Neural crest cell (in vitro differentiated cells): ENCODE results near the gene AP5B1. TPM values are rescaled to one million over a fixed set of nuclear protein-coding genes. Genes with fewer than 3 reads are reported as not detected.
A peak's percentile ranks its signal among the peaks of the same experiment; 100 is the strongest.

Experiments used
- DNase-seq: peaks from one replicate; pipeline ENCODE4 v3.0.0; 2021; ENCODE audit warnings: low read depth, mixed read lengths, low spot score
- H3K27ac Mint-ChIP-seq: one replicate; pipeline ENCODE4 v1.8.0; 2021; ENCODE audit warnings: mild to moderate bottlenecking, mixed read lengths; ENCODE audit not compliant: unreplicated experiment
- H3K27me3 Mint-ChIP-seq: 2 replicates; pipeline ENCODE4 v1.8.0; 2021; ENCODE audit warnings: low read depth, mild to moderate bottlenecking, mixed read lengths
- H3K36me3 Mint-ChIP-seq: 2 replicates; pipeline ENCODE4 v1.8.0; 2021; ENCODE audit warnings: low read depth, mild to moderate bottlenecking, mixed read lengths
- H3K4me1 Mint-ChIP-seq: 2 replicates; pipeline ENCODE4 v1.8.0; 2021; ENCODE audit warnings: mixed read lengths
- H3K4me3 Mint-ChIP-seq: one replicate; pipeline ENCODE4 v1.8.0; 2021; ENCODE audit warnings: mild to moderate bottlenecking, mixed read lengths
- H3K9me3 Mint-ChIP-seq: 2 replicates; pipeline ENCODE4 v1.8.0; 2021; ENCODE audit warnings: mixed read lengths
- CTCF ChIP-seq: fragments of 200-600 bp; sonication (generic); conservative IDR thresholded peaks from 2 replicates; pipeline ENCODE4 v1.5.0; 2021; ENCODE audit warnings: antibody characterized with exemption, mild to moderate bottlenecking
- total RNA-seq: library from RNA; stranded (reverse); gene quantifications from 2 replicates; pipeline ENCODE4 v1.2.1, GENCODE V29; 2021

The AP5B1 gene
- total RNA-seq, 1 donor from 2014 or later = 10.8 TPM

- peak; percentile 77 for DNase-seq
- H3K4me3 Mint-ChIP-seq = peak overlapping the region; percentile 85
- H3K9me3 Mint-ChIP-seq = no peaks in the 10 kb centered on the region
- H3K27ac Mint-ChIP-seq = no peak overlapping the region
- peak; percentile 97 for TF ChIP-seq CTCF
- peaks cover 8% of the 10 kb centered on the region for H3K4me1 Mint-ChIP-seq
- H3K27me3 Mint-ChIP-seq = peaks cover 30% of the 10 kb centered on the region
- H3K36me3 Mint-ChIP-seq = no peaks in the 10 kb centered on the region
Measured at GRCh38 chr11:65779919-65780769, 632 bp downstream of the AP5B1 start.

- H3K27ac Mint-ChIP-seq = no peak overlapping the region
- H3K9me3 Mint-ChIP-seq = no peaks in the 10 kb centered on the region
- H3K36me3 Mint-ChIP-seq = no peaks in the 10 kb centered on the region
- no peak for TF ChIP-seq CTCF
- no peak overlapping the region for H3K4me3 Mint-ChIP-seq
- H3K27me3 Mint-ChIP-seq = peaks cover 25% of the 10 kb centered on the region
- H3K4me1 Mint-ChIP-seq = peaks cover 8% of the 10 kb centered on the region
- DNase-seq = no peak
Measured at GRCh38 chr11:65779669-65779918, 1.2 kb downstream of the AP5B1 start.

- H3K27me3 Mint-ChIP-seq = peaks cover 20% of the 10 kb centered on the region
- no peak overlapping the region for H3K27ac Mint-ChIP-seq
- no peak for TF ChIP-seq CTCF
- no peak for DNase-seq
- peak overlapping the region; percentile 47 for H3K4me3 Mint-ChIP-seq
- no peaks in the 10 kb centered on the region for H3K9me3 Mint-ChIP-seq
- H3K4me1 Mint-ChIP-seq = peaks cover 3% of the 10 kb centered on the region
- no peaks in the 10 kb centered on the region for H3K36me3 Mint-ChIP-seq
Measured at GRCh38 chr11:65778901-65779668, 1.7 kb downstream of the AP5B1 start.

GRCh38 chr11:65778431-65778900 is 2.3 kb downstream of the AP5B1 start:
- Mint-ChIP-seq H3K36me3 (no peaks in the 10 kb centered on the region), H3K27me3 (peaks cover 15% of the 10 kb centered on the region), H3K4me3 (no peak overlapping the region), H3K4me1 (no peaks in the 10 kb centered on the region), H3K27ac (no peak overlapping the region), H3K9me3 (no peaks in the 10 kb centered on the region)
- DNase-seq = no peak
- TF ChIP-seq CTCF = no peak

GRCh38 chr11:65777821-65778361 is 2.9 kb downstream of the AP5B1 start:
- peak overlapping the region; percentile 41 for H3K4me3 Mint-ChIP-seq
- no peaks in the 10 kb centered on the region for H3K4me1 Mint-ChIP-seq
- no peaks in the 10 kb centered on the region for H3K9me3 Mint-ChIP-seq
- DNase-seq = no peak
- H3K27ac Mint-ChIP-seq = no peak overlapping the region
- no peak for TF ChIP-seq CTCF
- no peaks in the 10 kb centered on the region for H3K36me3 Mint-ChIP-seq
- peaks cover 9% of the 10 kb centered on the region for H3K27me3 Mint-ChIP-seq
